ENCODE results near the gene LPAR3.

LPAR3 gene

DNA sequence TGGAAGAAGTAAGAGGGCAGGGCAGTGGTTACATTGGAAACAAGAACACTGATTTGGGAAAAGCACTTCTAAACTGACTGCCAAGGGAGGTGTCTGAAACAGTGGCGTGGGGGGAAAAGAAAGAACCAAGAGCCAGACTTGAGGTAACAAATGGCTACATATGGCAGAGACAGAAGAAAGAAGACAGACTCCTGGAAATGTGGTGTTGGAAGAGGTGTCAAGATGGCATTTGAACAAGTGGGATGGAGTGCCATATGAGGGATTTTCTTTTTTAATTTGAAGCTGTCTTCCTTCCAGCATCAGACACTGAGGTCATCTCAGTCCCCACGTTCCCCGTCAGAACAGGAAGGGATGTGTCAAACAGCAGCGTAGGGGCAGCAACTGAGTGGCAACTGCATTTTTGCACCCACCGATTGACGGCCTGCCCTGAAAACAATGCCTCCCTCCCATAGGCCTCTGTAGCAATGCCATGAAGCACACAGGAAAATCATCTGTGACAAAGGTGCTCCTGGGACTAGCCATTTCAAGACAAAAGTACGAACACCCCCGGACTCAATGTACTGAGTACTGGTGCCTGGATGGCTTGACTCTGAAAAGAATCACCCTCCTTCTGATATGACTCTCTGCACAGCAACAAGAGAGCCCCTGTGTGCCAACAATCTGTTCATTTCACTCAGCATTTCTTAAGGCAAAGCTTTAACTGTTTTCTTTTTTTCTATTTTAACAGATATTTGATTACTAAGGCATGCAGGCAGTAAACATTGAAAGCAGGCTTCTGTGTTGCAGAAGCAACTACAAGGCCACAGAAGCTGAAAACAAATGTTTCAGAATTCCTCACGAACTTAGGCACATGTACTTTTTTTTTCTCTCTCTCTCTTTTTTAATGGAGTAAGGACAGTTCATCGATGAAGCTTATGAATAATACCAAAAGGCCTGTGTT, 37.0 kb downstream of the LPAR3 start:
- DNase-seq: no peak

DNA sequence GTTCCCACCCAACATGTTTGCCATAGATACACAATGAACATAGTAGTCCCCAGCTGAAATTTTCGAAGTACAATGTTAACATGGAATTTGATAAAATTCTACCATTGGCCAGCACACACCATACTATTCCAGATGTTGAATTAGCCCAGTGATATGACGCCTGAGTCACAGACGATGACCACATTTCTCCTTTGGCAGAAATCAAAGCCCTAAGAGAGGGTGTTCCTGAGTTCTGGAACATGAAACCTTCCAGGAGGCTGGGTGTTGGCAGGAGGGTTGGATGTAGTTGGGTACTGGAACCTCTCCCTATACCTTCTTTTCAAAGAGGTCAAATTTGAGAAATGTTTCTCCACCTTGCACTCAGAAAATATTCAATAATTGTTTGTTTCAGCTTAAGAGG, 37.8 kb downstream of the LPAR3 start:
- no peak for DNase-seq

DNA sequence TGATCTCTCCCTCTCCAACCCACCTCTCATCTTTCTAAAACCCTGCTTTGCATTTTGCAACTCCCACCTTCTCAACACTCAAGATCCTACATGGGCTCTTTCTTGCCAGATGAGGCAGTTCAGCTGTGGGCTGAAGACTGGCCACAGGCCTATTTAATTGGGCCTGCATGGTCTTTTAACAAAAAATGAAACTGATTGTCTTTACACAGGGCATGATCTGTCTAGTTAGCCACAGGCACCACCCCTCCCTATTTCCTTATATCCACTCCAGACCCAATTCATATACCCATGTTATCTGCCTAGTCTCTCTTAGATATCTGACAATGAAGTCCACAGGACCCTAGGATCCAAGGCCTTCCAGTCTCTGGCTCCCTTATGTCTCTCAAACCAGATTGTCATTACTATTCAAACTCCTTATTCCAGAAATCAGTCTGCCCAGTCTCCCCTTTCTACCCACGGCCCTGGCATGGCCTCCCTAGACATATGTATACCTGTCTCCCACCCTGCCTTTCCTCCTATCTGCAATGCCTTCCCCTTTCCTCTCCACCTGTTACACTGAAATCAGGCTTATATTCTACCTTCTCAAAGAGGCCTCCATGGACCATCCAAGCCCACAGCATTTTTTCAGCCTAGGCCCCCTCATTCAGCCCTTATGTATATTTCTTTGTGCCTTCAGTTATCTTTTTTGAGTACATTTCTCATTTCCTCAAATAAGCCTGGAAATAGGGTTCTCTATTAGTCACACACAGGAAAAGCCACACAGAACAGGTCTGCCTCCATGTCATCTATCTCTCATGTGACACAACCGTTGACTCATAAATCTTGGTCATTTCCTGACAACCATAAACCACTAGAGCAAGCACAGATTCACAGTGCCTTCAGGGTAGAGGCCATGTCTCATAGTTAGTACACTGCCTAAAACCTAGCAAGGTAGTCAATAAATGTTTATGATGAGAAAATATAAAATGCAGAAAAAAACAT, 39.0 kb downstream of the LPAR3 start:
- no peak for DNase-seq

DNA sequence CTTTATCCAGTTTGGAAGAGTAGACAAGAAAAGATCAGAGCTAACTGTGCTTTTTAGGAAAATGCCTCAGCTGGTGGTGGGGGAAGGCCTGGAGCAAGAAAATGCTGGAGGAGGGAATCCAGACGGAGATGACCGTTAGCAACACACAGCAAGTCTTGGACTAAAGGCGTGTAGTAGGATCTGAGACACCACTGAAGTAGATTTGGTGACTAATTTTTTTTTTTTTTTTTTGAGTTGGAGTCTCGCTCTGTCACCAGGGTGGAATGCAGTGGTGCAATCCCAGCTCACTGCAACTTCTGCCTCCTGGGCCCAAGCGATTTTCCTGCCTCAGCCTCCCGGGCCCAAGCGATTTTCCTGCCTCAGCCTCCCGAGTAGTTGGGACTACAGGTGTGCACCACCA, 41.2 kb downstream of the LPAR3 start:
- no peak for DNase-seq

DNA sequence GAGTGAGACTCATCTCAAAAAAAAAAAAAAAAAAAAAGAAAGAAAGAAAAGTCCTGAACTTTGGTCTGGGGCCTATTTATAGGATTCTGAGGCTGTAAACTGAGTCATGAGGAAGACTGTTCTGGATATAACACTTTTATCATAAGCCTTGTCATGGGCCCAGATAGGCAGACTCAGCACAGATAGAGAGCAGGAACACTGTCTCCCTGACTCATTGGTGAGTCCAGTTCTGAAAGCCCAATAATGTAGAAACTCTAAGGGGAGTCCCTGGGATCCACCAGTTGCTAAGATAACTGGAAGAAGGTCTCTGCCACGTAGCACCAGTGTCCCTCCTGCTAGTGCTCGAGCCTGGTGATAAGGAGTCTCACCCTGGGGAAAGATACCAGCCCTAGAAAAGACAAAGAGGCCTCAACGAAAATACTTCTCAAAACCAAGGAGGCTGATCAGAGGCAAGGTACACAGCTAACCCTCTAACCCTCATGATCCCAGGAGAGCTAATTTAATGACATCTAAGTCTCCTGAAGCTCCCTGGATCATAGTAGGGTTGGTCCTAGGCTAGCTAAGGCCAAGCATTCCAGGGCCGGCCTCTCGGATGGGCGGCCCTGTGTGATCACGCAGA, 43.5 kb downstream of the LPAR3 start:
- DNase-seq: no peak

GRCh38 chr1:84847253-84848250, 45.5 kb downstream of the LPAR3 start:
- no peak for DNase-seq

DNA sequence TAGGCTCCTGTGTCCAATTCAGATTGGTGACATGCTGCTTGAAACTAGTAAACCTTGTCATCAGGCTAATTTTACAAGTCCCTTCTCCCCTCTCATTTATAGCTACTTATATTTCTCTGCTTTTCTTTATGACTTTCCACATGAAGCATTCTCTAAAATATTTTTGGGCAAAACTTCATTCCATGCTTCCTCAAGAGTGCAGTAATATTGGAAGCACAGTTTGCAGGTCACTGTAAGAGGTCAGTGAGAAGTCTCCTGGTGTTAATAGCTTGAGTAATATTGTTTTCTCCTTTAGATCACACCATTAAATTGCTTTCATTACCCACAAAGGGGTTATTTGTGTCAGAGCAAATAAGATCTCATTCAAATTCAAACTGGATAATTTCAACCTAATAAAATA, 46.6 kb downstream of the LPAR3 start:
- no peak for DNase-seq

- DNase-seq: no peak
Measured at GRCh38 chr1:84845357-84845756, 47.6 kb downstream of the LPAR3 start.

- no peak for DNase-seq
Measured at GRCh38 chr1:84844094-84844493, 48.9 kb downstream of the LPAR3 start.

DNA sequence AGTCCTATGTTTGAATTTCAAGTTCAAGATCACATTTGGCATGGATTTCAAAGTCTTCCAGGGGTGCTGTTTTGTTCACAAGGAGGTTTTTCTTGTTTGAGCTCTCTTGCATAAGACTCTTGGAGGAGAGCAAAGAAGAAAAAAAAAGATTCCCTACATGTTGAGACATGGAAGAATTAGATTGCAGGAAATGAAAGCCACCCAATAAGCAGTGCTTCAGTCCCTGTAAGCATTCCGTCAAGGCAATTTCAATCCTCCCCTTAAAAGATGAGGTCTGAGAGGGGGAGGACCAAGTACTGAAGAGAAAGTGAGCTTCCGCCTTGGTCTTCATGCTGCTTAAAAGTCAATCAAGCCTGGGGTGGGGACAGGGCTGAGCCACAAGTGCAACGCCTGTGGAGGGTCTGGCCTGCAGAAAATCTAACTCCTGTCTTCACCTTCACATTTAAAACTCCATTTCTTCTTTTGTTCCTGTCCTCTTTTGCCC, 50.2 kb downstream of the LPAR3 start:
- no peak for DNase-seq

GRCh38 chr1:84841971-84842370, 51.0 kb downstream of the LPAR3 start:
- no peak for DNase-seq

DNA sequence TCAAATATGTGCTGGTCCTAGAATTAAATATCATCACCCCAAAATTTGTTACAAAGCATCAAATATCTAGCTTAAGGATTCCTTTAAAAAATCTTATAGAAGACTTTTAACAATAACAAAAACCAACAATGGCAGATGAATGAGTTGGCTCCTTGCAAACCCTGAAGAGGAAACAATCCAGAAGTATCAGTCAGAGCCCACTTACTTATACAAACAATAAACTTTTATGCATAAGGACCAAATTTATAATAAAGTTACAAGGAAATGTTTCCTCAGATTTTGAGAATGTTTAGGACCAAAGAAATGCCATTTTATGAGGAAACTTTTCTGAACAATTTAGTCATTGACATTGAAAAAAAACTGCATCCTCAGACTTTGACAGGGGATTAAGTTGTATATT, 52.7 kb downstream of the LPAR3 start:
- DNase-seq: no peak

DNA sequence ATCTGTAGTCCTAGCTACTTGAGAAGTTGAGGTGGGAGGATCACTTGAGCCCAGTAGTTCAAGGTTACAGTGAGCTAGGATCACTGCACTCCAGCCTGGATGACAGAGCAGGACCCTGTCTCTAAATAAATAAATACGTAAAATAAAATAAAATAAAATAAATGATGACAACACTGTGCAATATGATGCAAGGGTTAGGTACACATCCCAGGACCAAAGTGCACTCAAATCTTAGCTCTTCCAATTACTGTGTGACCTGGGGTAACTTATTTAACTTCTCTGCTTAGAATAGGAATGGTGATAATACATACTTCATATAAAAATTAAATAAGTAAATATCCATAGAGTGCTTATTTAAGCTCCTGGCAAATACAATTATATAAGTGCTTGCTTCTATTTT, 53.5 kb downstream of the LPAR3 start:
- DNase-seq: no peak

DNA sequence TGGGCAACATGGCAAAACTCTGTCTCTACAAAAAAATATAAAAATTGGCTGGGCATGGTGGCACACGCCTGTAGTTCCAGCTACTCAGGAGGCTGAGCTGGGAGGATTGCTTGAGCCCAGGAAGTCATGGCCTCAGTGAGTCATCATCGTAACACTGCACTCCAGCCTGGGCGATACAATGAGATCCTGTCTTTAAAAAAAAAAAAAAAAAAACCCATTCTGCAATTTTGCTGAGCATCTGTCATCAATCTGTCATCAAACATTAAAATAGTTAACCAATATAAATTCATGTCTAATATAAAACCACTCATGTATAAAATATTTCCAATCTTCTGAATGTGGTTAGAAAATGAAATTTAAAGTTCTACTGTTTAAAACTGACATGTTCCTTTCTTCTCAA, 56.9 kb downstream of the LPAR3 start:
- no peak for DNase-seq

DNA sequence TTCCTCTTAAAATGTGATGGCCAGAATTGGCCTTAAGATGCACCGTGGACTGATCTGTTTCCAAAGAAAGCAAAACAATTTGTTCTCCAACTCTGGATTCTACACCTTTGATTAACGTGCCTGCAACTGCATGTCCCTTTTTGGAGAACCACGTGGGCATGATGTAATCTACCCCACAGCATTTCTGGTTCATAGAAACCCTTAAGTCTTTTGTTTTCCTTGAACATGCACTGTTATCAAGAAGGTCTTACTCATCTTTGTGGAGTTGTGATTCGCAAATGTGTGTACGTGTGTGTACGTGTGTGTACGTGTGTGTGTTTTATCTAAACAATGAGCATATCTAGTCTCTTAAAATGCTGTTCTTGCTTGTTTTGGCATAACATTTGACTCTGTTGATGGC, 57.8 kb downstream of the LPAR3 start:
- DNase-seq: no peak

DNA sequence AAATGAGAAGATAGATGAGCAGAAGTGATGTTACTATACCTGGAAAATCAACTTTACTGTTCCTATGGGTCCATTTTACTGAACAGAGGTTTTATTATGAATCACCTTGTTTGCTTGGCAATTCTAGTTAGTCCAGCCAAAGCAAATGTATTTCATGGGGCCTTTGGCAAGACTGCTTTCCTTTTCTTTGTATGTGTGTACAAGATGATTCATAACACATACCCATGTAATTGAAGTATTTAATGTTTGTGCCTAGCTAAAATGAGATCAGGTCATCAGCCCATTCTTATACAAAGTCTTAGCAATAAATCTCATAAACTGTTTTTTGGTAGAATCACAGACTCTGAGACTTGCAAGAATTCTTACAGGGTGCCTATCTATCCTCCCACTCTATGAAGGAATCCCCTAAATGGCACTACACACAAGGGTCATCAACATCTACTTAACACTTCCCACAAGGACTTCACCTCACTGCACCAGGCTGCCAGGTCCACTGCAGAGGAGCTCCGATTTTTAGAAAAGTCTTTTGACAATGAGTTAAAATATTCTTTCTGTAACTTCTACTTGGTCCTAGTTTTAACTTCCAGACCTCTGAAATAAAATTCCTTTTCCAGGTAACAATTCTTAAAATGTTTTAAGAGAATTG, 58.5 kb downstream of the LPAR3 start:
- no peak for DNase-seq

DNA sequence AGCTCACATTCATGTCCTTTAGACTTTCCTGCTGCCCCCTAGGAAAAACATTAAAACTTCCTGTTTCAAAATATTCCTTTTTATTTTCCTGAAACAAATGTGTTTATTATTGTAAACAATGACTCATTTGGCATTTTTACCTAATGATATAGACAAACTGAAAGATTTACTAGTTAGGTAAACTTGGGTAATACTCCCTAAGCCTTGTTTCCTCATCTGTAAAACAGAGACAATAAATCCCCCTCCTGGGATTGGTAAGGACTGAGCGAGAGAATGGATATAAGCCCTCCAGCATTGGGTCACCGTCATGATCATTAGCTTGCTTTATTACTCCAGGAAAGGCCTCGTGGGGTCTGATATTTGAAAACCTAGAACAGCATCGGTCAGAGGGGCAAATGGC, 59.8 kb downstream of the LPAR3 start:
- DNase-seq: no peak

GRCh38 chr1:84830136-84830535, 62.9 kb downstream of the LPAR3 start:
- DNase-seq: no peak

GRCh38 chr1:84827976-84828375, 65.0 kb downstream of the LPAR3 start:
- no peak for DNase-seq

DNA sequence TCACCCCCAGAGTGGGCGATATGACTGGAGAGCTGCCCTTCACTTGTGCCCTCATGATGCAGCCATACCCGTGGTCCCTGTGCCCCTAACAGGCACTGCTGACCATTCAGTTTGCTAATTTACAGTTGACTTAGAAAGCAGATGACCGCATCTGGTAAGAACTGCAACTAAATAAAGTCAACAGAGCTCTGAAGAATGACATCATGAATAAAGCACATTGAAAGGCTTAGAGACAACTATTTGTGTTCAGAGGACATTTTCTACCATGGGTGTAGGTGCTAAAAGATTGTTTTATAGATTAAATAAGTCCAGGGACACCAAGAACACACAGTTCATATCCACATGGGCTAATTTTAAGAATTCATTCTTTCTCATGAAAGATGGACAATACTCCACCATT, 65.5 kb downstream of the LPAR3 start:
- no peak for DNase-seq

GRCh38 chr1:84825161-84825560, 67.8 kb downstream of the LPAR3 start:
- DNase-seq: no peak
